Fibroblast of the aortic adventitia (primary cell): Measurements from ENCODE around the gene C2orf15. TPM values are rescaled to one million over a fixed set of nuclear protein-coding genes. Genes with fewer than 3 reads are reported as not detected.
"Not testable (repeated sequence)": the region's sequence is repeated elsewhere in the genome, so short reads cannot be mapped to it uniquely, and the experiment has no call there.

Source experiments
- DNase-seq: peaks from one replicate; pipeline ENCODE4 v3.0.0-alpha.2; 2010; ENCODE audit warnings: low read depth
- H3K4me3 ChIP-seq: 2 replicates; pipeline ENCODE4 v1.5.1; 2011; ENCODE audit warnings: low read depth, mild to moderate bottlenecking, control low read depth, low read length, moderate library complexity
- total RNA-seq: library from RNA; depleted of rRNA; stranded (reverse); fragments of >200 nt; gene quantifications from 2 replicates; pipeline ENCODE4 v1.2.3, GENCODE V29; 2012; ENCODE audit warnings: low replicate concordance
- TF ChIP-seq, protein P1 (sequence below): IDR thresholded peaks from 2 replicates; pipeline ENCODE4 v1.5.1; 2011; ENCODE audit warnings: mild to moderate bottlenecking, low read length, control low read depth, inconsistent platforms; ENCODE audit not compliant: insufficient read depth

Gene C2orf15
- total RNA-seq, 1 donor = not detected

DNA sequence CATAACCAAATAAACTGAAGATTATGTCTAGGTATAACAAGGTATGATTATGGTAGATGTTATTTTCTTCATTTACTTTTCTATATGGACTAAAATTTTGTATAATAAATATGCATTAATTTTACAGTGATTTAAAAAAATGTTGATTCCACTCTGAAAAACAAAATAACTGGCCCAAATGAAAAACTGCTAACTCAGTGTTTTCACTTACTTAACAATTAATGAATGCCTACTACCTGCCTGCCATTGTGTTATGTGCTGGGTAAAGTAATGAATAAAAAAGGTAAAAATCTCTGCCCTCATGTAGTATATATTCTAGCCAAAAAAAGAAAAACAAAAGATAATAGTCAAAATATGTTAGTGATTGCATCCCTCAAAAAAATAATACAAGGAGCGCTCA lies 29.6 kb upstream of the C2orf15 start:
- TF ChIP-seq, protein P1, sequence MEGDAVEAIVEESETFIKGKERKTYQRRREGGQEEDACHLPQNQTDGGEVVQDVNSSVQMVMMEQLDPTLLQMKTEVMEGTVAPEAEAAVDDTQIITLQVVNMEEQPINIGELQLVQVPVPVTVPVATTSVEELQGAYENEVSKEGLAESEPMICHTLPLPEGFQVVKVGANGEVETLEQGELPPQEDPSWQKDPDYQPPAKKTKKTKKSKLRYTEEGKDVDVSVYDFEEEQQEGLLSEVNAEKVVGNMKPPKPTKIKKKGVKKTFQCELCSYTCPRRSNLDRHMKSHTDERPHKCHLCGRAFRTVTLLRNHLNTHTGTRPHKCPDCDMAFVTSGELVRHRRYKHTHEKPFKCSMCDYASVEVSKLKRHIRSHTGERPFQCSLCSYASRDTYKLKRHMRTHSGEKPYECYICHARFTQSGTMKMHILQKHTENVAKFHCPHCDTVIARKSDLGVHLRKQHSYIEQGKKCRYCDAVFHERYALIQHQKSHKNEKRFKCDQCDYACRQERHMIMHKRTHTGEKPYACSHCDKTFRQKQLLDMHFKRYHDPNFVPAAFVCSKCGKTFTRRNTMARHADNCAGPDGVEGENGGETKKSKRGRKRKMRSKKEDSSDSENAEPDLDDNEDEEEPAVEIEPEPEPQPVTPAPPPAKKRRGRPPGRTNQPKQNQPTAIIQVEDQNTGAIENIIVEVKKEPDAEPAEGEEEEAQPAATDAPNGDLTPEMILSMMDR = no peak
- no peak for DNase-seq

DNA sequence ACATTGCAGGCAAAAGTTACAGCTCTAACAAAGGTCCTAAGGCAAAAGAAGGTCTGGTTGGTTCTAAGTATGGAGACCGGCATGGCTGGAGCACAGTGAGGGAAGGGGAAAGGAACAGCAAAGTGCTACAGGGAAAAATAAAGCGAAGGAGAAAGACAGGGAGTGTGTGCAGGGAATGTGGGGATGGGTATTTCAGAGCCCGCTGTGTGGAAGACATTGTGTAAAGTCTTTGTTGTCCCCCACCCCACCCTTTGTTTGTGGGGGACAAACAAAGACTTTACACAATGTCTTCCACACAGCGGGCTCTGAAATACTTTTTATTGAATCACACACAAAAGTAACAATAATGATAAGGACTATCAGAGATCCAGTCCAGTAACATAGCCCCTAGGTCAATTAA lies 28.9 kb upstream of the C2orf15 start:
- TF ChIP-seq, protein P1 = no peak
- H3K4me3 ChIP-seq = no peak overlapping the region

More for the DNA sequence above, 29.6 kb upstream of the C2orf15 start:
- H3K4me3 ChIP-seq = no peak overlapping the region

DNA sequence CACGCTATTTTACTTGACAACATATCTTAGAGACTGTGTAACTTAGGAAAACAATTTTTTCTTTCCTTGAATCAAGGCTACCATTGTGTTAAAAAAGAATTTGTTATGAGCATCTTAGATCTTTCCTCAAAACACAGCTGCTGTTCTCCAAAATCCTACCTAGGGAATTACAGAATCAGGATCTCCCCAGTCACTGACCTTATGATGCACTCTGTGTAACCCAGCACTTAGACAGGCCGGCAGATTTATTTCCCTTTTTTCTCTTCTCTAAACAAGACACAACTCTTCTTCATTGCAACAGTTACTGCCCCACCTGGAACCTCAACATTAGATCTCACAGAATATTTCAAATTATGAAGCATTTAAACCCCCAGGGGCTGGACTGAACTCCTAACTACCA lies 13.5 kb upstream of the C2orf15 start:
- DNase-seq = no peak
- TF ChIP-seq, protein P1 = no peak
- H3K4me3 ChIP-seq = no peak overlapping the region

More for the DNA sequence above, 28.9 kb upstream of the C2orf15 start:
- DNase-seq = no peak

DNA sequence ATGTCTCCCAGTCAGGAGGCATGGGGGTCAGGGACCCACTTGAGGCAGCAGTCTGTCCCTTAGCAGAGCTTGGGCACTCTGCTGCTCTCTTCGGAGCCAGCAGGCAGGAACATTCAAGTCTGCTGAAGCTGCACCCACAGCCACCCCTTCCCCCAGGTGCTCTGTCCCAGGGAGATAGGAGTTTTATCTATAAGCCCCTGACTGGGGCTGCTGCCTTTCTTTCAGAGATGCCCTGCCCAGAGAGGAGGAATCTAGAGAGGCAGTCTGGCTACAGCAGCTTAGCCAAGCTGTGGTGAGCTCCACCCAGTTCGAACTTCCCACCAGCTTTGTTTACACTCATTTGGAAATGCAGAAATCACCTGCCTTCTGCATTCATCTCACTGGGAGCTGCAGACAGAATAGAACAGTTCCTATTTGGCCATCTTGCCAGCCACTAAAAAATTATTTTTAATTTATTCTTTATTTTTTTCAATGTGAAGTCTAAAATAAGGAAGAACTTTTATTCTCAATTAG lies 6.4 kb upstream of the C2orf15 start:
- H3K4me3 ChIP-seq, DNase-seq: not testable (repeated sequence)

DNA sequence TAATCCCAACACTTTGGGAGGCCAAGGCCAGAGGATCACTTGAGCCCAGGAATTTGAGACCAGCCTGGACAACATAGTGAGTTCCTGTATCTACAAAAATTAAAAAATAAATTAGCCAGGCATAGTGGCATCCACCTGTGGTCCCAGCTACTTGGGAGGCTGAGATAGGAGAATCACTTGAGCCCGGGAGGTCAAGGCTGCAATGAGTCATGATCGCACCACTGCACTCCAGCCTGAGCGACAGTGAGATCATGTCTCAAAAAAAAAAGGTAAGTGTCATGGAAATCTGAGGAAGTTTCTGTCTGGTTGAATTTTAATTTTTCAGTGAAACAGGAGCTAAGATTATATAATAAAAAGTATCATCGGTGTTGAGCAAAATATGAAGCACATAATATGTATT lies 2.5 kb upstream of the C2orf15 start:
- TF ChIP-seq, protein P1 = no peak

DNA sequence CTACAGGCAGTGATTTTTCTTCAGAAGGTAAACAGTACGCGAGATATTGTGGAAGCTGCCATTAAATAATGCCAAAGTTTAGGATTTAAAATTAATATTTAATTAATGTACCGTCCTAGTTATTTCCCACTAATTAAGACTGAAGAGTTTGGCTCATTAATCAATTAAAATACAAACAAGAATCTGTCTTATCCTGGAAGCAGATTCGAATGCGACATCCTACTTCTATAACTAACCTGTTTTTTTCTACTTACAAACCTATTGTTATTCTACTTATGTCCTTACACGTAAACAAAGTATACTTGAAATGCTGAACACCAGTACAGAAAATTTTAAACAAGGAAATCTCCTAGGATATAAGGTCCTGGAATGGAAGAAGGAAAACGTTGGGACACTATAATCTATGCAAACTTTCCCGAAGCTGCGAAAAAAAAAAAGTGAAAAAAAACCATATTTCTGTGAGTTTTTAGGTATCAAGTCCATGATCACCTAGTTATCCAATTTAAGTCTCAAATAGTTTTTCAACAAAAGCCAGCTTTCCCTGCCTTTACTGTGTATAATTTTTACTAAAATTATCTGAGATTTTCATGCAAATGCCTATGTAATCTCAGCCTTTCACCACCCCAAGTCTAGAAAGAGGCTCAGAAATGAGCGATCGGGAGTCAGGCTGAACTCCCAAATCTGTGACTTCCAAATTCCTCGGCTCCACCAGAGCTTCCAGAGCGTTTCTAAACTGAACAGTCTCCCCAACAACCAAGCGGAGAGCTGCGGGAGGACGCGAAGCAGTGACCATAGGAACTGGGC lies 1.2 kb upstream of the C2orf15 start:
- DNase-seq = peak; percentile 28
- H3K4me3 ChIP-seq = peak overlapping the region; percentile 87
- TF ChIP-seq, protein P1 = no peak

More for the DNA sequence above, 2.5 kb upstream of the C2orf15 start:
- no peak for DNase-seq
- H3K4me3 ChIP-seq = no peak overlapping the region

DNA sequence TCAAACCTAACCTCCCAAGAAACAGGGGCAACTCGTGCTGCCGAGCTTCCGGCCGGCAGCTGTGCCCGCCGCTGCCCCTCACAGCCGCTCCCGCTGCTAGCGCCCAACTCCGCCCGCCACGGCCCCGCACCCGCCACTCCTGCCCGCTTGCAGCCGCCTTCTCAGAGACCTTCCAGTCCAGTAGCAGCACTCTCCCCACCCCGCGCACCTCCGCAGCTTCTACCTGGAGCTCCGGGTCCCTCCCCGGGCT lies 722 bp upstream of the C2orf15 start:
- H3K4me3 ChIP-seq = peak overlapping the region; percentile 87
- TF ChIP-seq, protein P1 = no peak
- DNase-seq = no peak
